IPS-11a (cell line): ENCODE data around the gene LACTBL1.

Source experiments
- H3K4me3 ChIP-seq: one replicate; pipeline ENCODE4 v1.5.1; 2013; ENCODE audit warnings: low read depth, low read length, control low read depth

The LACTBL1 gene

GRCh38 chr1:22914156-22914555, 58.5 kb downstream of the LACTBL1 start:
- H3K4me3 ChIP-seq: no peak overlapping the region

- H3K4me3 ChIP-seq: no peak overlapping the region
Observed at GRCh38 chr1:22913421-22914141, 59.1 kb downstream of the LACTBL1 start.

- H3K4me3 ChIP-seq: no peak overlapping the region
Observed at GRCh38 chr1:22912311-22912710, 60.4 kb downstream of the LACTBL1 start.

GRCh38 chr1:22910986-22911651, 61.5 kb downstream of the LACTBL1 start:
- no peak overlapping the region for H3K4me3 ChIP-seq

DNA sequence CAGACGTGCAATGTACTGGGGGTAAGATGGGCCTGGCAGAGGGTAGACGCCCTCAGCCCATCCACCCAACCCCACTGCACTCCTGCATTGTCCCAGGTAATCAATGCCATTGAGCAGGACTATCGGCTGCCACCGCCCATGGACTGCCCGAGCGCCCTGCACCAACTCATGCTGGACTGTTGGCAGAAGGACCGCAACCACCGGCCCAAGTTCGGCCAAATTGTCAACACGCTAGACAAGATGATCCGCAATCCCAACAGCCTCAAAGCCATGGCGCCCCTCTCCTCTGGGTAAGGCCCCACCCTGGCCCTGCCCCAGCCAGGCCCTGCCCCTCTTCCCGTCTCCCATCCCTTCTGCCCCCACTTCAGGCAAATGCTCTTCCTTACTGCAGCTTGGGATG, 62.4 kb downstream of the LACTBL1 start:
- no peak overlapping the region for H3K4me3 ChIP-seq

- no peak overlapping the region for H3K4me3 ChIP-seq
Observed at GRCh38 chr1:22908880-22909426, 63.7 kb downstream of the LACTBL1 start.

GRCh38 chr1:22907528-22907927, 65.1 kb downstream of the LACTBL1 start:
- no peak overlapping the region for H3K4me3 ChIP-seq

- no peak overlapping the region for H3K4me3 ChIP-seq
Observed at GRCh38 chr1:22906968-22907367, 65.7 kb downstream of the LACTBL1 start.

DNA sequence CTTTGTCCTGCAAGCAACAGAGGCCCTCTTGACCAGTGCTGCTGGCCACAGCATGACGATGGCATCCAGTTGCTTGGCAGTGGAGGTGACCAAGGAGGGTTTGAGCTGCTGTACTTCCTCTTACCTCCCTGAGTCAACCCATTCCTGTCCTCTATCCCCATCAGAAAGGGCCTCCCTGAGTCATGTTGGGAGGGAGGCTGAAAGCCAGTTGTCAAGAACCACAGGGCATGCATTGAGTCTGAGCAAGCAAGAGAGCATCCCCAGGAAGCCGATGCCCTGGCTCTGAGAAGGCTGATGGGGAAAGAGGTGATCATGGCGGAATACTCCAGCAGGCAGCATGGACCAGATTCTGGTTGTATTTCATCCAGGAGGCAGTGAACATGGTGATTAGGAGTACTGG, 69.6 kb downstream of the LACTBL1 start:
- no peak overlapping the region for H3K4me3 ChIP-seq
